Vagina (tissue), 2 donors: ENCODE results near the gene NELL1.

ENCODE experiments used
- POLR2AphosphoS5 ChIP-seq, 2 donors: sonication (generic); formaldehyde crosslinking; IDR thresholded peaks; one replicate each; pipeline ENCODE4 v1.9.0; 2017; ENCODE audit warnings: antibody characterized with exemption in 2 of 2, mild to moderate bottlenecking in 2 of 2, low read depth in 1 of 2; ENCODE audit not compliant: insufficient read depth in 1 of 2
- TF ChIP-seq, protein P1 (sequence below), 3 experiments: fragments of 450-650 bp in 2 of 3; fragments of 200-600 bp in 1 of 3; sonication (generic) in 1 of 3; IDR thresholded peaks; one replicate each; pipeline ENCODE4 v1.5.1; 2017 to 2019; ENCODE audit warnings: antibody characterized with exemption in 3 of 3, mild to moderate bottlenecking in 2 of 3, moderate library complexity in 2 of 3

DNA sequence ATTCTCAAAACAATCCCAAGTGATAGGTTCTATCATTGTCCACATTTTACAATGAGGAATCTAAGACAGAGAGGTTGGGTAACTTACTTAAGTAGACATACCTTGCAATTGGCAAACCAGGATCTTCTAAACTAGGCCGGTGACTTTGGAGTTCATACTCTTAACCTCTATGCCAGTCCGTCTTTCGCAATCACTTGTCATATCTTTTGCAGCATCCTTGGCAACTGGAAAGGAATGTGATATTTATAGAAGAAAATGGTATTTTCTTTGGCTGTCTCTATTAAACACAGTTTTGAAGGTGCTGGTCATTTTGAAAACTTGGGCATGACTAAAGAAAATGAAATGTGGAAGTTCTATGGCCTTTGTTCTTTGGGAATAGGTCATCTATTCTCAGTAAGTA lies 556.5 kb downstream of the NELL1 start:
- TF ChIP-seq, protein P1, sequence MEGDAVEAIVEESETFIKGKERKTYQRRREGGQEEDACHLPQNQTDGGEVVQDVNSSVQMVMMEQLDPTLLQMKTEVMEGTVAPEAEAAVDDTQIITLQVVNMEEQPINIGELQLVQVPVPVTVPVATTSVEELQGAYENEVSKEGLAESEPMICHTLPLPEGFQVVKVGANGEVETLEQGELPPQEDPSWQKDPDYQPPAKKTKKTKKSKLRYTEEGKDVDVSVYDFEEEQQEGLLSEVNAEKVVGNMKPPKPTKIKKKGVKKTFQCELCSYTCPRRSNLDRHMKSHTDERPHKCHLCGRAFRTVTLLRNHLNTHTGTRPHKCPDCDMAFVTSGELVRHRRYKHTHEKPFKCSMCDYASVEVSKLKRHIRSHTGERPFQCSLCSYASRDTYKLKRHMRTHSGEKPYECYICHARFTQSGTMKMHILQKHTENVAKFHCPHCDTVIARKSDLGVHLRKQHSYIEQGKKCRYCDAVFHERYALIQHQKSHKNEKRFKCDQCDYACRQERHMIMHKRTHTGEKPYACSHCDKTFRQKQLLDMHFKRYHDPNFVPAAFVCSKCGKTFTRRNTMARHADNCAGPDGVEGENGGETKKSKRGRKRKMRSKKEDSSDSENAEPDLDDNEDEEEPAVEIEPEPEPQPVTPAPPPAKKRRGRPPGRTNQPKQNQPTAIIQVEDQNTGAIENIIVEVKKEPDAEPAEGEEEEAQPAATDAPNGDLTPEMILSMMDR (IDR thresholded peaks at IDR 0.05), result no peak
- TF ChIP-seq POLR2AphosphoS5 (IDR thresholded peaks at IDR 0.05; ENCODE audit: insufficient read depth in 1 of 2, low read depth in 1 of 2), result no peak
